MM.1S (cell line): ENCODE results near the gene KATNAL2.

Experiments used
- DNase-seq: peaks from one replicate; pipeline ENCODE4 v3.0.0-alpha.2; 2015
- H2AFZ ChIP-seq: fragments of 300-600 bp; sonication (generic); 2 replicates; pipeline ENCODE4 v1.6.0; 2016; ENCODE audit warnings: antibody characterized with exemption, low read length
- H3F3A ChIP-seq: fragments of 300-600 bp; sonication (generic); 2 replicates; pipeline ENCODE4 v1.6.1; 2016; ENCODE audit warnings: mild to moderate bottlenecking, antibody characterized with exemption, low read length, moderate library complexity, mixed read lengths; ENCODE audit not compliant: insufficient read depth
- H3K27ac ChIP-seq: fragments of 300-600 bp; sonication (generic); 2 replicates; pipeline ENCODE4 v1.5.1; 2016; ENCODE audit warnings: mild to moderate bottlenecking, low read length
- H3K27me3 ChIP-seq: fragments of 300-600 bp; sonication (generic); replicated peaks from 2 replicates; pipeline ENCODE4 v1.6.0; 2016; ENCODE audit warnings: low read length; ENCODE audit not compliant: insufficient read depth
- H3K36me3 ChIP-seq: fragments of 300-600 bp; sonication (generic); replicated peaks from 2 replicates; pipeline ENCODE4 v1.6.1; 2016; ENCODE audit warnings: mild to moderate bottlenecking, low read length, mixed read lengths; ENCODE audit not compliant: insufficient read depth
- H3K4me1 ChIP-seq: fragments of 300-600 bp; sonication (generic); 2 replicates; pipeline ENCODE4 v1.6.1; 2016; ENCODE audit warnings: low read length, mixed read lengths
- H3K4me2 ChIP-seq: fragments of 300-600 bp; sonication (generic); 2 replicates; pipeline ENCODE4 v1.6.0; 2016; ENCODE audit warnings: low read depth, low read length
- H3K4me3 ChIP-seq: fragments of 300-600 bp; sonication (generic); 2 replicates; pipeline ENCODE4 v1.5.1; 2016; ENCODE audit warnings: low read length, mixed read lengths
- H3K79me2 ChIP-seq: fragments of 300-600 bp; sonication (generic); 2 replicates; pipeline ENCODE4 v1.6.1; 2016; ENCODE audit warnings: mixed run types, low read length, mixed read lengths
- H3K9ac ChIP-seq: fragments of 300-600 bp; sonication (generic); 2 replicates; pipeline ENCODE4 v1.6.1; 2016; ENCODE audit warnings: low read length, mixed read lengths
- H3K9me2 ChIP-seq: fragments of 300-600 bp; sonication (generic); replicated peaks from 2 replicates; pipeline ENCODE4 v1.6.1; 2016; ENCODE audit warnings: mild to moderate bottlenecking, low read length, mixed read lengths; ENCODE audit not compliant: insufficient read depth
- H3K9me3 ChIP-seq: fragments of 300-600 bp; sonication (generic); replicated peaks from 2 replicates; pipeline ENCODE4 v1.6.1; 2016; ENCODE audit warnings: mild to moderate bottlenecking, low read length, mixed read lengths; ENCODE audit not compliant: insufficient read depth
- H4K20me1 ChIP-seq: fragments of 300-600 bp; sonication (generic); 2 replicates; pipeline ENCODE4 v1.6.1; 2016; ENCODE audit warnings: mild to moderate bottlenecking, low read length, moderate library complexity, mixed read lengths; ENCODE audit not compliant: insufficient read depth
- CTCF ChIP-seq: fragments of 300-600 bp; sonication (generic); IDR thresholded peaks from 2 replicates; pipeline ENCODE4 v1.5.1; 2016; ENCODE audit warnings: antibody characterized with exemption, low read length, mixed read lengths
- EZH2 ChIP-seq: fragments of 300-600 bp; sonication (generic); optimal IDR thresholded peaks from 2 replicates; pipeline ENCODE3; 2017; ENCODE audit warnings: low read depth, mild to moderate bottlenecking, antibody characterized with exemption, low read length, mixed read lengths
- EZH2phosphoT487 ChIP-seq: fragments of 300-600 bp; sonication (generic); IDR thresholded peaks from 2 replicates; pipeline ENCODE4 v1.6.1; 2018; ENCODE audit warnings: antibody characterized with exemption, low read length

Gene KATNAL2

GRCh38 chr18:46916551-46917107 lies 773 bp upstream of the KATNAL2 start:
- peaks cover 52% of the 10 kb centered on the region for H3K79me2 ChIP-seq
- H2AFZ ChIP-seq, result peak overlapping the region; percentile 86
- H4K20me1 ChIP-seq, result no peaks in the 10 kb centered on the region

GRCh38 chr18:46917803-46918600 lies 600 bp downstream of the KATNAL2 start:
- H3F3A ChIP-seq, result no peaks in the 10 kb centered on the region
- peak overlapping the region; percentile 39; the same call in 1 of the 2 replicates for H3K4me2 ChIP-seq
- H3K4me1 ChIP-seq, result no peaks in the 10 kb centered on the region
- no peaks in the 10 kb centered on the region for H3K27me3 ChIP-seq
- TF ChIP-seq EZH2, result no peak
- TF ChIP-seq CTCF, result no peak
- TF ChIP-seq EZH2phosphoT487, result no peak
- DNase-seq, result no peak
- H4K20me1 ChIP-seq, result no peaks in the 10 kb centered on the region
- peak overlapping the region; percentile 58; the same call in 1 of the 2 replicates for H3K9ac ChIP-seq
- H3K79me2 ChIP-seq, result peaks cover 38% of the 10 kb centered on the region
- H3K27ac ChIP-seq, result no peak overlapping the region
- H3K36me3 ChIP-seq, result no peaks in the 10 kb centered on the region
- H3K9me3 ChIP-seq, result no peaks in the 10 kb centered on the region
- peak overlapping the region; percentile 70 for H3K4me3 ChIP-seq
- no peaks in the 10 kb centered on the region for H3K9me2 ChIP-seq
- peak overlapping the region; percentile 96 for H2AFZ ChIP-seq

More at GRCh38 chr18:46916551-46917107, 773 bp upstream of the KATNAL2 start:
- H3K36me3 ChIP-seq, result no peaks in the 10 kb centered on the region
- H3K27me3 ChIP-seq, result no peaks in the 10 kb centered on the region
- peak; percentile 48 for DNase-seq
- TF ChIP-seq CTCF, result no peak
- no peak for TF ChIP-seq EZH2phosphoT487
- TF ChIP-seq EZH2, result no peak
- no peaks in the 10 kb centered on the region for H3F3A ChIP-seq
- peak overlapping the region; percentile 8; the same call in 1 of the 2 replicates for H3K27ac ChIP-seq
- peak overlapping the region; percentile 74 for H3K4me3 ChIP-seq
- H3K4me2 ChIP-seq, result peak overlapping the region; percentile 80
- H3K9ac ChIP-seq, result peak overlapping the region; percentile 56; the same call in 1 of the 2 replicates
- no peaks in the 10 kb centered on the region for H3K9me2 ChIP-seq
- no peaks in the 10 kb centered on the region for H3K4me1 ChIP-seq
- H3K9me3 ChIP-seq, result no peaks in the 10 kb centered on the region

GRCh38 chr18:46920067-46920466 lies 2.7 kb downstream of the KATNAL2 start:
- no peak for DNase-seq
- H3K27ac ChIP-seq, result no peak overlapping the region
- no peak overlapping the region for H3K9ac ChIP-seq

More at GRCh38 chr18:46920067-46920466, 2.7 kb downstream of the KATNAL2 start:
- Histone ChIP-seq H3K4me2 (no peak overlapping the region), H3K4me1 (no peaks in the 10 kb centered on the region), H3K9me2 (no peaks in the 10 kb centered on the region), H2AFZ (no peak overlapping the region), H3F3A (no peaks in the 10 kb centered on the region), H3K27me3 (no peaks in the 10 kb centered on the region), H4K20me1 (no peaks in the 10 kb centered on the region), H3K36me3 (no peaks in the 10 kb centered on the region), H3K4me3 (no peak overlapping the region), H3K9me3 (no peaks in the 10 kb centered on the region), H3K79me2 (peaks cover 17% of the 10 kb centered on the region)
- TF ChIP-seq EZH2phosphoT487, result no peak
- no peak for TF ChIP-seq CTCF
- no peak for TF ChIP-seq EZH2
